GM23248 (cell line): ENCODE results near the gene SAMMSON. TPM values are rescaled to one million over a fixed set of nuclear protein-coding genes. Genes with fewer than 3 reads are reported as not detected.

Experiments used
- DNase-seq: peaks from one replicate; pipeline ENCODE4 v3.0.0-alpha.2; 2015
- H2AFZ ChIP-seq: fragments of 200-600 bp; sonication (generic); 2 replicates; pipeline ENCODE4 v1.6.1; 2016; ENCODE audit warnings: antibody characterized with exemption
- H3F3A ChIP-seq: fragments of 200-600 bp; sonication (generic); 2 replicates; pipeline ENCODE4 v1.6.1; 2016; ENCODE audit warnings: mild to moderate bottlenecking, antibody characterized with exemption, mixed run types; ENCODE audit not compliant: insufficient read depth
- H3K27ac ChIP-seq: fragments of 200-600 bp; sonication (generic); 2 replicates; pipeline ENCODE4 v1.5.1; 2016; ENCODE audit warnings: mild to moderate bottlenecking
- H3K27me3 ChIP-seq: fragments of 200-600 bp; sonication (generic); replicated peaks from 2 replicates; pipeline ENCODE4 v1.6.1; 2016; ENCODE audit warnings: mild to moderate bottlenecking; ENCODE audit not compliant: insufficient read depth
- H3K36me3 ChIP-seq: fragments of 200-600 bp; sonication (generic); 2 replicates; pipeline ENCODE4 v1.6.1; 2016; ENCODE audit warnings: low read depth, mild to moderate bottlenecking
- H3K4me1 ChIP-seq: fragments of 200-600 bp; sonication (generic); 2 replicates; pipeline ENCODE4 v1.6.1; 2016; ENCODE audit warnings: mild to moderate bottlenecking; ENCODE audit not compliant: insufficient read depth
- H3K4me2 ChIP-seq: fragments of 200-600 bp; sonication (generic); one replicate; pipeline ENCODE4 v1.6.1; 2016; ENCODE audit warnings: mild to moderate bottlenecking; ENCODE audit not compliant: unreplicated experiment
- H3K4me3 ChIP-seq: fragments of 200-600 bp; sonication (generic); 2 replicates; pipeline ENCODE4 v1.5.1; 2016; ENCODE audit warnings: mild to moderate bottlenecking
- H3K79me2 ChIP-seq: fragments of 200-600 bp; sonication (generic); 2 replicates; pipeline ENCODE4 v1.6.1; 2016; ENCODE audit warnings: mild to moderate bottlenecking; ENCODE audit not compliant: insufficient read depth
- H3K9ac ChIP-seq: fragments of 200-600 bp; sonication (generic); 2 replicates; pipeline ENCODE4 v1.6.1; 2016; ENCODE audit warnings: mild to moderate bottlenecking
- H3K9me2 ChIP-seq: fragments of 200-600 bp; sonication (generic); 2 replicates; pipeline ENCODE4 v1.6.1; 2016; ENCODE audit warnings: mixed run types, mild to moderate bottlenecking, moderate library complexity; ENCODE audit not compliant: insufficient read depth
- H3K9me3 ChIP-seq: fragments of 200-600 bp; sonication (generic); one replicate; pipeline ENCODE4 v1.6.1; 2017; ENCODE audit warnings: low read depth
- H4K20me1 ChIP-seq: fragments of 200-600 bp; sonication (generic); 2 replicates; pipeline ENCODE4 v1.6.0; 2016; ENCODE audit not compliant: insufficient read depth
- EZH2 ChIP-seq: fragments of 200-600 bp; sonication (generic); IDR thresholded peaks from 2 replicates; pipeline ENCODE4 v1.6.1; 2018; ENCODE audit warnings: antibody characterized with exemption, mild to moderate bottlenecking; ENCODE audit not compliant: insufficient read depth, poor library complexity, severe bottlenecking
- EZH2phosphoT487 ChIP-seq: fragments of 200-600 bp; sonication (generic); IDR thresholded peaks from 2 replicates; pipeline ENCODE4 v1.6.1; 2018; ENCODE audit warnings: antibody characterized with exemption, moderate library complexity, mild to moderate bottlenecking, low read depth; ENCODE audit not compliant: insufficient read depth
- WGBS, 2 experiments: methylation state at CpG; one replicate each; pipeline ENCODE4 v1.1.6; 2015 to 2017; ENCODE audit warnings: low lambda C conversion rate in 2 of 2, low coverage in 1 of 2; ENCODE audit errors: missing lambda C conversion rate in 2 of 2; 5-methylcytosine and 5-hydroxymethylcytosine counted together
- in situ Hi-C: fragments of 300-500 bp; cut with MboI; formaldehyde crosslinking; loops from 2 replicates; pipeline ENCODE4 v1.15.0; 2020
- polyA plus RNA-seq: library from polyadenylated mRNA; unstranded; fragments of >200 nt; fragmentation: Nextera tagmentation; extraction: Ambion mirVana; gene quantifications from 2 replicates; pipeline ENCODE4 v1.2.1, GENCODE V29; 2016
- total RNA-seq: library from RNA; depleted of rRNA; stranded (reverse); fragments of >200 nt; shearing (Covaris generic); gene quantifications from 2 replicates; pipeline ENCODE4 v1.2.3, GENCODE V29; 2014

The SAMMSON gene
- total and polyA plus RNA-seq, 2 experiments from 2014 or later, result not detected

DNA sequence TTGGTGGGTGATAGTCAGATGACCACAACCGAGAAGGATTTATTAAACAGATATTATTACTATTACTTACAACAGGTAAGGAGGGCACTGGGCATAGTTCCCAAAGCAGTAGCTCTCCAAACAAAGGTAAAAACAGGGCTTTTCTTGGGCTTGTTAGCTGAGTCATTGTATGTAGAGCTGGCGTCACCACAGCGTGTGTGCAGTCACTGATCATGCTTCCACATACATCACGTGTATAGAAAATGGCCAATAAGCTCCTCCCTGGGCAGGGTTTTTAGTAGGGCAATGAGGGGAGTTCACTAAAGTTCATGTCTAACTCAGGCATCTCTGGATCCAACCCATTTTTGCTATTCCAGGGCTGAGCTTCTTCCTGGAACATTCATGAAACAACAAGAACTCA is 5.8 kb upstream of the SAMMSON start:
- no peaks in the 10 kb centered on the region for H4K20me1 ChIP-seq
- H3K9me3 ChIP-seq, result no peaks in the 10 kb centered on the region
- no peaks in the 10 kb centered on the region for H3F3A ChIP-seq
- no peak overlapping the region for H2AFZ ChIP-seq
- no peaks in the 10 kb centered on the region for H3K79me2 ChIP-seq
- H3K27ac ChIP-seq, result no peak overlapping the region
- no peak overlapping the region for H3K9ac ChIP-seq
- H3K27me3 ChIP-seq, result no peaks in the 10 kb centered on the region
- 45 to 53% methylated on average over 4 of the region's 4 CpGs for WGBS, 2 experiments
- no peaks in the 10 kb centered on the region for H3K4me1 ChIP-seq
- no peaks in the 10 kb centered on the region for H3K9me2 ChIP-seq
- in situ Hi-C loops, result no loop called here
- no peaks in the 10 kb centered on the region for H3K36me3 ChIP-seq
- H3K4me2 ChIP-seq, result no peak overlapping the region
- no peak for DNase-seq
- TF ChIP-seq EZH2phosphoT487 (no peak), EZH2 (no peak)
- no peak overlapping the region for H3K4me3 ChIP-seq

DNA sequence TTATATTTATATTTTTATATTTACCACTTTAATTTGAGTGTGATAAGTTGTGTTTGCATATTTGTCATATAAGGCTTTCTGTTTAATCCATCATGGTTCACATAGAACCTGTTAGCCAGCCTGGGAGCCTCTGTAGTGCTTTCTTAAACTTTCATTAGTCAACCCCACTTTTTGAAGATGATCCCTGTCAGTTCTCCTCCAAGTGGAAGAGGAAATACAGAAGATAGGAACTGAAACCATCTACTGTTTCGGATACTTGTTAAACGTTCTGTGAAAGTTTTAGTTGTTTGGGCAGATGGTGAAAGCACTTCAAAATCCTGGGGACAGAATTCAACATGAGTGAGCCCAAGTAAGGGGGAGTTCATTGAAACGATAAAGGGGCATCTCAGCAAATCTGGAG is 4.6 kb upstream of the SAMMSON start:
- no peak overlapping the region for H3K4me2 ChIP-seq
- H3K36me3 ChIP-seq, result no peaks in the 10 kb centered on the region
- WGBS, 2 experiments, result 9 to 34% methylated on average over 3 of the region's 3 CpGs
- no peak overlapping the region for H3K9ac ChIP-seq
- no peak for DNase-seq
- H3K79me2 ChIP-seq, result no peaks in the 10 kb centered on the region
- no peak overlapping the region for H3K27ac ChIP-seq
- no peaks in the 10 kb centered on the region for H3K27me3 ChIP-seq
- no peaks in the 10 kb centered on the region for H4K20me1 ChIP-seq
- H3K9me2 ChIP-seq, result no peaks in the 10 kb centered on the region
- H3F3A ChIP-seq, result no peaks in the 10 kb centered on the region
- no peak overlapping the region for H3K4me3 ChIP-seq
- no peak overlapping the region for H2AFZ ChIP-seq
- no peaks in the 10 kb centered on the region for H3K9me3 ChIP-seq
- in situ Hi-C loops, result no loop called here
- TF ChIP-seq EZH2phosphoT487 (no peak), EZH2 (no peak)
- H3K4me1 ChIP-seq, result no peaks in the 10 kb centered on the region

DNA sequence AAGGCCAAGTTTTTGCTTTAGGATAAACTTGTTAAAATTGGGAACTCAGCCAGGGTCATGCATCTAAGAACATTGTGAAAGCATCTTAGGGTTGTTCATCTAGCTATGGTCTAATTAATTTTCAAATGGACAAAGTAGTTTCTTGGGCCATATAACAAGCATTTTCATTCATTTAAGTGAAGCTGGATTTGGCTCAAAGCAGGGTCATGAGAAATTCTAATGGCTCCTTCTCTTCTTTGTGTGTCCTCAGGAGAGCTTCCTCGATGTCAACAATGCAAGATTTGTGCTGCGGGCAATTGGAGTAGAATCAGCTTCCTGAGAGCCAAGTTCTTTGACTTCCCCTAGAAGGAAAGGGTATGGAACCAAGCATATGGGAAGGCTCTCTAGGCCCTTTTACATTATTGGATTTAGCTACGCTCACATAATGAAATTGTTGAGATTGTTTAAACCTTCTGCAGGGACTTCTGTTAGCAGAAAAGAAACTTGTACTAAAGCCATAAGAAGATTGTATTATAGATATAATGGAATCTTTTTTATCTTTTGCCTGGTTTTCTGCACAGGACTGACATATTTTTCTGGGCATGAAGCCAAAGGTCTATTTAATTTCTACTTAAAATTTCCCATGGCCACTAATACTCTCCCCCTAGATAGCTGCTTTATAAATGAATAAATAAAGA is 1.8 kb upstream of the SAMMSON start:
- Histone ChIP-seq H4K20me1 (no peaks in the 10 kb centered on the region), H3K27me3 (no peaks in the 10 kb centered on the region), H3F3A (no peaks in the 10 kb centered on the region), H2AFZ (no peak overlapping the region), H3K4me1 (no peaks in the 10 kb centered on the region), H3K36me3 (no peaks in the 10 kb centered on the region), H3K79me2 (no peaks in the 10 kb centered on the region), H3K9me3 (no peaks in the 10 kb centered on the region), H3K4me3 (no peak overlapping the region), H3K27ac (no peak overlapping the region), H3K4me2 (no peak overlapping the region), H3K9me2 (no peaks in the 10 kb centered on the region), H3K9ac (no peak overlapping the region)
- 63 to 78% methylated on average over 3 of the region's 3 CpGs for WGBS, 2 experiments
- TF ChIP-seq EZH2 (no peak), EZH2phosphoT487 (no peak)
- in situ Hi-C loops, result no loop called here
- no peak for DNase-seq

DNA sequence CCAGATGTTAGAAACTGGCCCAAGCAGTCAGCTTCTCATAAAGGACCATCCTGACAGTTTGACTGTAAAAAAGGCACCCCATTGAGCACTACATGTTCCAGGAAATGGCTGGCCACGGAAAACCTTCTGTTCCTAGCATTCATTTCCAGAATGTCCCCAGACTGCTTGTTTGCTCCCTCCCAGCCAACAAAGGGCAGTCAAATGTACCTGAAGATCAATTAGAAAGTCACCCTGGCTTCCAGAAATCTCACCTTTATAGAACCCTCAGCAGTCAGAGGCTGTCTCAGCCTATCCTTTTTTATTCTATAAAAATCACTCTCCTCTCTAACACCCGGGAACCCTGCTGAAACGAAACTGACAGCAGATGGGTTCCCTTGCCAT is 784 bp upstream of the SAMMSON start:
- H3K9ac ChIP-seq, result no peak overlapping the region
- in situ Hi-C loops, result no loop called here
- peak overlapping the region; percentile 4; the same call in 1 of the 2 replicates for H3K4me3 ChIP-seq
- no peak for TF ChIP-seq EZH2phosphoT487
- TF ChIP-seq EZH2, result no peak
- H3K36me3 ChIP-seq, result no peaks in the 10 kb centered on the region
- DNase-seq, result no peak
- peak overlapping the region; percentile 22 for H3K4me2 ChIP-seq
- no peak overlapping the region for H3K27ac ChIP-seq
- H3K9me2 ChIP-seq, result no peaks in the 10 kb centered on the region
- H3K9me3 ChIP-seq, result no peaks in the 10 kb centered on the region
- H3K4me1 ChIP-seq, result no peaks in the 10 kb centered on the region
- H3K27me3 ChIP-seq, result no peaks in the 10 kb centered on the region
- 1 to 3% methylated on average over 3 of the region's 3 CpGs for WGBS, 2 experiments
- no peaks in the 10 kb centered on the region for H3F3A ChIP-seq
- H4K20me1 ChIP-seq, result no peaks in the 10 kb centered on the region
- peak overlapping the region; percentile 39 for H2AFZ ChIP-seq
- H3K79me2 ChIP-seq, result no peaks in the 10 kb centered on the region

DNA sequence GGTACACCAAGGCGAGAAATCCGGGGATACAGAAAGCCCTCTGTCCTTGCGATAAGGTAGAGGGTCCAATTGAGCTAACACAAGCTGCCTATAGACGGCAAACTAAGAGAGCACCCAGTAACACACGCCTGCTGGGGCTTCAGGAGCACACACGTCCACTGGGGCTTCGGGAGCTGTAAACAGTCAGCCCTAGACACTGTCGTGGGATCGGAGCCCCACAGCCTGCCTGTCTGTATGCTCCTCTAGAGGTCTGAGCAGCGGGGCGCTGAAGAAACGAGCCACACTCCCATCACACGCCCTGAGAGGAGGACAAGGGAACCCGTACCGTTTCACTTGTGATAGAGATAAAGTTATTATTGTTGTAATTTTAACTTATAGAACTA is 486 bp downstream of the SAMMSON start:
- no peak for DNase-seq
- TF ChIP-seq EZH2phosphoT487 (no peak), EZH2 (no peak)
- WGBS, 2 experiments, result 78 to 80% methylated on average over 15 of the region's 15 CpGs
- Histone ChIP-seq H4K20me1 (no peaks in the 10 kb centered on the region), H2AFZ (no peak overlapping the region), H3K4me3 (no peak overlapping the region), H3K9me2 (no peaks in the 10 kb centered on the region), H3K27ac (no peak overlapping the region), H3K36me3 (no peaks in the 10 kb centered on the region), H3K79me2 (no peaks in the 10 kb centered on the region), H3K9ac (no peak overlapping the region), H3F3A (no peaks in the 10 kb centered on the region), H3K9me3 (no peaks in the 10 kb centered on the region), H3K27me3 (no peaks in the 10 kb centered on the region), H3K4me2 (no peak overlapping the region), H3K4me1 (no peaks in the 10 kb centered on the region)
- in situ Hi-C loops, result no loop called here
